ENCODE data around the gene ORC3. TPM values are rescaled to one million over a fixed set of nuclear protein-coding genes. Genes with fewer than 3 reads are reported as not detected.

ORC3 gene
- total and polyA plus RNA-seq, 2 donors (not counting 3 experiments of a cell fraction or from before 2014, with no cell fraction given): 9.2 to 17.9 TPM

DNA sequence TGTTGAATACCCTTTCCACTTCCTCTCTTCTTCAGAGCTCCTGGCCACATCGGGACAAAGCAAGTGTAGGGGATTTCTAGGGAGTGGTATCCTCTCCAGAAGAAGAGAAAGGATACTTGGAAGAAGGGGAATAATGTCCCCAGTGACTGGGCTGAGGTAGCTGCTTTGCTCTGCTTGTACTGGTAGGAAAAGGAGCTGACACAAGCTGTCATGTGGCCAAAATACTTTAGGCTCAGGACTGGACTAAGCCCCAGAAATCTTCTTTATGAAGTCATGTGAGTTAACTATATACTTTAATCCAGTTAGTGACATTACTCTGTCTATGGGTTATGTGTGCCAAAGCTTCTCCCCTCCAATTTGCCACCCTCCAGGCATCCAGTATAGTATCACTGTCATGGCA, 71.6 kb downstream of the ORC3 start:
- Histone ChIP-seq H3K9me3 (replicated peaks; ENCODE audit: control insufficient read depth, insufficient read depth, low read length) (no peaks in the 10 kb centered on the region), H3K27ac (ENCODE audit: insufficient read depth, low read depth, low read length) (no peak overlapping the region), H3K4me2 (ENCODE audit: insufficient read depth, low read length) (no peak overlapping the region), H3K27me3 (ENCODE audit: control insufficient read depth in 2 of 2, insufficient read depth in 2 of 2, low read length in 2 of 2) (no peaks in the 10 kb centered on the region), H3K4me3 (replicated peaks in 1 of 3; ENCODE audit: insufficient read depth in 1 of 3, low read depth in 1 of 3, low read length in 3 of 3) (no peak overlapping the region), H3K9me1 (replicated peaks; ENCODE audit: control insufficient read depth, extremely low read depth, insufficient read depth, low read length) (no peaks in the 10 kb centered on the region), H3K36me3 (ENCODE audit: control insufficient read depth in 2 of 2, extremely low read depth in 1 of 2, insufficient read depth in 2 of 2, low read length in 2 of 2) (no peaks in the 10 kb centered on the region), H4K20me1 (replicated peaks; ENCODE audit: control insufficient read depth, extremely low read depth, insufficient read depth, low read length) (no peaks in the 10 kb centered on the region), H3K79me2 (ENCODE audit: control insufficient read depth, insufficient read depth, low read length) (no peaks in the 10 kb centered on the region), H3K4me1 (ENCODE audit: control insufficient read depth, extremely low read depth, insufficient read depth, low read length) (peaks cover 10% of the 10 kb centered on the region), H2AFZ (ENCODE audit: low read depth, low read length) (no peak overlapping the region), H3K9ac (replicated peaks; ENCODE audit: extremely low read depth, insufficient read depth, low read length) (no peak overlapping the region)
- ChIA-PET POLR2A (no interaction called here), CTCF (interaction anchor here (1.1 kb wide), 1 partner anchor 11 kb away, joined by 3 read pairs; no protein-coding TSS in a partner anchor)
- DNase-seq (ENCODE audit: low read depth, low spot score) (no peak), FAIRE-seq (no peak)
- dilution Hi-C loops (cut with MboI; ENCODE audit: extremely low pct_ligation_motif_present, low sequenced_read_pairs): no loop called here
- TF ChIP-seq POLR2A (IDR thresholded peaks at IDR 0.05; ENCODE audit: low read depth, low read length) (no peak), GATA2 (IDR thresholded peaks at IDR 0.05; ENCODE audit: insufficient read depth, insufficient read length, low read depth, low read length) (no peak), EZH2 (IDR thresholded peaks at IDR 0.05; ENCODE audit: borderline replicate concordance, low read depth, low read length, severe bottlenecking) (no peak), MYC (IDR thresholded peaks at IDR 0.05; ENCODE audit: low read depth, low read length) (no peak), FOS (IDR thresholded peaks at IDR 0.05; ENCODE audit: borderline replicate concordance, insufficient read depth, low read length) (no peak), POLR2AphosphoS5 (IDR thresholded peaks at IDR 0.05; ENCODE audit: insufficient read depth, low read depth, low read length) (no peak), JUN (IDR thresholded peaks at IDR 0.05; ENCODE audit: borderline replicate concordance, insufficient read depth, insufficient read length, low read depth) (no peak)
- TF ChIP-seq, protein P1, sequence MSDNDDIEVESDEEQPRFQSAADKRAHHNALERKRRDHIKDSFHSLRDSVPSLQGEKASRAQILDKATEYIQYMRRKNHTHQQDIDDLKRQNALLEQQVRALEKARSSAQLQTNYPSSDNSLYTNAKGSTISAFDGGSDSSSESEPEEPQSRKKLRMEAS (IDR thresholded peaks at IDR 0.05; ENCODE audit: insufficient read depth, insufficient read length): no peak
- TF ChIP-seq, protein P2, sequence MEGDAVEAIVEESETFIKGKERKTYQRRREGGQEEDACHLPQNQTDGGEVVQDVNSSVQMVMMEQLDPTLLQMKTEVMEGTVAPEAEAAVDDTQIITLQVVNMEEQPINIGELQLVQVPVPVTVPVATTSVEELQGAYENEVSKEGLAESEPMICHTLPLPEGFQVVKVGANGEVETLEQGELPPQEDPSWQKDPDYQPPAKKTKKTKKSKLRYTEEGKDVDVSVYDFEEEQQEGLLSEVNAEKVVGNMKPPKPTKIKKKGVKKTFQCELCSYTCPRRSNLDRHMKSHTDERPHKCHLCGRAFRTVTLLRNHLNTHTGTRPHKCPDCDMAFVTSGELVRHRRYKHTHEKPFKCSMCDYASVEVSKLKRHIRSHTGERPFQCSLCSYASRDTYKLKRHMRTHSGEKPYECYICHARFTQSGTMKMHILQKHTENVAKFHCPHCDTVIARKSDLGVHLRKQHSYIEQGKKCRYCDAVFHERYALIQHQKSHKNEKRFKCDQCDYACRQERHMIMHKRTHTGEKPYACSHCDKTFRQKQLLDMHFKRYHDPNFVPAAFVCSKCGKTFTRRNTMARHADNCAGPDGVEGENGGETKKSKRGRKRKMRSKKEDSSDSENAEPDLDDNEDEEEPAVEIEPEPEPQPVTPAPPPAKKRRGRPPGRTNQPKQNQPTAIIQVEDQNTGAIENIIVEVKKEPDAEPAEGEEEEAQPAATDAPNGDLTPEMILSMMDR (IDR thresholded peaks at IDR 0.05; ENCODE audit: extremely low read depth in 1 of 2, insufficient read depth in 1 of 2, low read depth in 1 of 2, low read length in 2 of 2): no peak
- BruUV-seq (replicated peaks): no TSS peak
- intact Hi-C loops (cut with micrococcal nuclease): no loop called here
